ENCODE data around the gene EYA2.

Gene EYA2

DNA sequence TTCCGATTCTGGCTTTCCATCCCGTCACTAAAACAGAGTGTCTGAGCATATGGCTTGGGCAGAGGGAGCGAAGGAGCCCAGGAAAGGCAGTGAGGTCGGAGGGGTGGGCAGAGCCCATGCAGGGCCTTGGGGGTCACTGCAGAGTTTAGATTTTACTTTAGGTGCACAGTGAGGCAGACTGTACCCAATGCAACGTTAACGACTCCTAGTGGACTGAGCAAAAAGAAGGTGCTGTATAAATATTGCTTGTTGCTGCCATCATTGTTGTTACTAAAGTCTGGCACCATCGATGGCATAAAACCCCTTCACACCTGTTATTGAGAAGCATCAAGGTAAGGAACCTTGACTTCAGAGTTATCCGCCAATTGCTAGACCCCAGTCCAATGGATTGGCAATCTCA is 119.0 kb downstream of the EYA2 start:
- no peak for DNase-seq

DNA sequence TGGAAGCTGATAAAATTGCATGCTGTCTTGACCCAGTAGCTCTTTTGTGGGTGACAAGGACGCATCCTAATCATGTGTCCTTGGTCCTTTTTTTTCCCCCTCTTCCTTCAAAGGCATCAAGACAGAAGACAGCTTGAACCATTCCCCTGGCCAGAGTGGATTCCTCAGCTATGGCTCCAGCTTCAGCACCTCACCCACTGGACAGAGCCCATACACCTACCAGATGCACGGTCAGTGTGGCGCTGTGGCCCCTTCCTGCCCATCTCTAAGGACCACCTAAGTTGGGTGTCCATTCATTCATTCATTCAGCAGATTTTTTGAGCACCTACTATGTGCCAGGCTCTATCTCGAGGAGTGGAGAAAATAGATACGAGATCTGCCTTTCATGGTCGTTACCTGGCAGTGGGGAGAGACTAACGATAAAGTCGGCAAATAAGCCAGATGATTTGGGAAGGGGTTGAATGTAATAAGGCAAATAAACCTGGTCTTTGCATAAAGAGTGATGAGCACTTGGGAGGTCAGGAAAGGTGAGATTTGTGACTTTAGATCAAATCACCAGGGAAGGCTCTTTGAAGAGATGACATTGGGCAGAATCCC is 121.5 kb downstream of the EYA2 start:
- DNase-seq: no peak

DNA sequence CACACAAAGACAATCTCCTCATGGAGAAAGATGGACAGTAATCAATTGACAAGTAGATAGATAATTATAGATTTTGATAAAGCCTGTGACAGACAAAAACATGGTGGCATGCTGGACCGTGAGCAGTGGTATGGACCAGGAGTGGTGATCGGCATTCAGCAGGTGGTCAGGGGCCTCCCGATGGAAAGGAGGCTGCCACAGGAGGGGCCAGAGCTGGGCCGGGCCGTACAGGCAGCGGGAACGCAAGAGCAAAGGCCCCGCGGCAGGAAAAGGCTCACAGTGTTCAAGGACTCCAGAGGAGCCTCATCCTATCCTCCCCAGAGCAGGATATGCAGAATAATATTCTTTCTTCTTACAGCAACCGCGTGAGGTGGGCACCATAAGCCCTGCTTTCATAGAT is 123.7 kb downstream of the EYA2 start:
- no peak for DNase-seq

DNA sequence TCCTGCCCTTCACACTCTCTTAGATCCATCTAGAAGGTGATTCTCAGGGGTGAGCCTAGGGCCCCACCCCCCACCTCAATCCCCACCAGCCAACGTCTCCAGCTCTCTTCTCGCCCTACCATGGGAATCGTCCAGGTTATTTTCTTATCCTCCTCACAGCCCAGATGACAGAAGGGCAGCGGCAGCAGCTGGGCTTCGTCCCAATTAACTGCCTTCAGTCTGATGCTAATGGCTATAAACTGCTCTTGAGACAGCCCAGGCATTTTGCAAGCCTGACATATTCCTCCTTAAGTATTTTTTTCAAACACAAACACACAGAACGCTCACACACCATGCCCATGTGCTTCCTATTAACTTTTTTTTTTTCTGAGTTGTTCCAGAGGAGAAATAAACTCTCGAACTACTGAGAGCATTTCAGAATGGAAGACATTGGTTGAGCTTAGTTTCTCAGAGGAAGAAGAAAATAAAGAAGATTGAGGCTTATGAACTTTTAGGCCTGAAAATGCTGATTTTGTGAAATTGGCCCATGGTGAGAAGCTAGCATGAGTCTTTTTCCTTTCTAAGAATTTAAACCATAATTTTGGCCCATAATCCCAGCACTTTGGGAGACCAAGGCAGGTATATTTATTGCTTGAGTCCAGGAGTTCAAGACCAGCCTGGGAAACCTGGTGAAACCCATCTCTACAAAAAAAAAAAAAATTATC is 124.6 kb downstream of the EYA2 start:
- DNase-seq: no peak

DNA sequence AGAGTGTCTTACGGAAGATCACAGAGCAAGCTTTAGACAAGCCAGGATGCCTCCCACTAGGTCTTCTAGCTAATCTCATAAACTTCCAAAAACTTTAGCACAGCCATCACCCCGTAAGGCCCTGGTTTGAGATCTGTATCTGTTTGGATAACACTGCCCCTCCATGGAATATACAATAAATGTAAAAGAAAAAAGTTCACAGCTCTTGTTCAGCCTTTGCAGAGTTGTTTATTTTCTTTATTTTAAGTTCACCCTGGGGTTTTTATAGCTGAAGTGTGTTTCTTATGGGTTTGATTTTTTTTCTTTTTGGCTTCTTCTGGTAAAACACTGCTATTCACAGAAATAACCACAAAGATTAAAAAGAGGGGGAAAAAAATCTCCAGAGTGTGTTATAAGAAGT is 125.6 kb downstream of the EYA2 start:
- DNase-seq: no peak

DNA sequence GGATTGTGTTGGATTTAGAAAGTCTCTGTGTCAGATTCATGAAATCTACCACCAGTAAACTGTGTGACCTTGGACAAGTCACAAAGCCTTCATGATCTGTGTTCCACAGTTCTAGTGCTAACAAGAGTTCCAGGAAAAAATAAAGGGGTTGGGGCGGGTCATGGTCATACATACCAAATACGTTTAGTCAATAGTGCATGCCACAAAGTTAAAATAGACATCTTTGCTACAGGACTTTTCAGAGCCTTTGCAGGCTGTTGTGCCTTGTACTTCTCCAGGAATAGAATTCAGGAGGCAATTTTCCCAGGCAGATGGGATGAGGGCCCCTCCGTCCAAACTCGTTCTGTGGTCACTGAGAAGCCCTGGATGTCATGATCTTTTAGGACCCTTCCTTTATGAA is 127.2 kb downstream of the EYA2 start:
- DNase-seq: no peak

DNA sequence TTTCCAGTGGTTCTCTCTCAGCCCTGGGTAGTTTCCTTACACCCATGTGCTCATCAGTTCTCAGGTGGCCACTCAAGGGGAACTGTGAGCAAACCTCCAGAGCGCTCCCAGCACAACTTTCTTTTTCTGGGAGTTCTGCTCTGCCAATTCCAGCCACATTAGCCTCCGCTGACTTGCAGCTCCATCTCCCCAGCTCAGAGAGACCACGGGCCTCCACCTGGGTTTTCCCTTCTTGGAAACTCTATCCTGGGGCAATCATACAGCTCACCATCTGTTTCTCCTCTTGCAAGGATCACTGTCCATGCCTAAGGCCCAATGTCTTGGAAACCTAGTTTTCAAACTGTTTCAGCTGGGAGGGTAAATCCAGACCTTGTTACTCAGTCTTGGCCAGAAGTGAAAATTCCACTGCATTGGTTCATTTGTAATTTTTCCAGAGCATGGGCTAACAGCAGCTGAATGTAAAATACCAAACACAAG is 129.9 kb downstream of the EYA2 start:
- no peak for DNase-seq

DNA sequence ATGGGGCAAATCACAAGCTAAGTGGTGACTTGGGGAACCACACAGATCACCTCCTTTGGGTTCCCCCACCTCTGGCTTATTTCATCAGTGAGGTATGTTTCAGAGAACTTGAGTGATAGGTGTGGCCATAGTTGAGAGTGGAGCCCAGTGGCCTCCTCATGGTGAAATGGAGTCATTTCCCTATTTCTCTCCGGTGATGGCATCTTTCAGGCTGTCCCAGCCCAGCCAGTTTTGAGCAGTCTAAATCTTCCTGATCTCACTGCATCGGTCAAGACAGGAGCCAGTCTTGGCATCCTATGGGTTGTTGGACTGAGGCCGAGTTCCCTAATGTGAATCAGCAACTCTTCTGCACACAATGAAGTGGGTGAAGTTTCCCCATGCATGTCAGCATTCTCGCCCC is 132.4 kb downstream of the EYA2 start:
- no peak for DNase-seq

DNA sequence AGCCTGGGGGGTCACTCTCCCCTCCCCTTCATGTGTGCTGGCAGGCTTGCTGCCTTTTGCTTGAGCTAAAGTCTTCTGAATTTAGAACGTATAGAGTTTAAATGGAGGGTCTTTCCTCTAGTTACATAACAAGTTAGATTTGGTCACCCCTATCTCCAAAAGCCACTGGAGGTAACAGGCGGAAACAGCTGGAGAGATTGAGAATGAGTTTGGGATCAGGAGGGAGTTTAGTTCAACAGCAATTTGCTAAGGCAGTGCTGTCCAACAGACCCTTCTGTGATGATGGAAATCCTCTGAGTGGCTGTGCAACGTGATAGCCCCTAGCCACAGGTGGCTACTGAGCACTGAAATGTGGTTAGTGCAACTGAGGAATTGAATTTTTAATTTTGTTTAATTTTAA is 132.8 kb downstream of the EYA2 start:
- DNase-seq: no peak

DNA sequence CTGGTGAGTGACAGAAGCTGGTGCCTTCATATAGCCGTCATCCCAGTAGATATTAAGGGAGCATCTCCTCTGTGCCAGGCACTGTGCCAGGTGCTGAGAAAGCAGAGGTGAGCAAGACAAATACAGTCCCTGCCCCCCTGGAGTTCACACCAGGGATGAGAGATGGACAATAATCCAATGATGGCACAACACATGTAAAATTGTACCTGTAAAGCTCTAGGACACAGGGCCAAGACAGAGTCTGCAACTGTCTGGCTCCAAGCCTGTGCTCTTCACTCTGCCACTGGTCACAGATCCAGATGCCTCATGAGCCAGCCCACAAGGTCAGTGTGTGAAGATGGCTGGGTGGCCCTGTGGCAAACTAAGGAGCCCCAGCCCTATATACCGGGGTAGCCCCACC is 133.8 kb downstream of the EYA2 start:
- no peak for DNase-seq

DNA sequence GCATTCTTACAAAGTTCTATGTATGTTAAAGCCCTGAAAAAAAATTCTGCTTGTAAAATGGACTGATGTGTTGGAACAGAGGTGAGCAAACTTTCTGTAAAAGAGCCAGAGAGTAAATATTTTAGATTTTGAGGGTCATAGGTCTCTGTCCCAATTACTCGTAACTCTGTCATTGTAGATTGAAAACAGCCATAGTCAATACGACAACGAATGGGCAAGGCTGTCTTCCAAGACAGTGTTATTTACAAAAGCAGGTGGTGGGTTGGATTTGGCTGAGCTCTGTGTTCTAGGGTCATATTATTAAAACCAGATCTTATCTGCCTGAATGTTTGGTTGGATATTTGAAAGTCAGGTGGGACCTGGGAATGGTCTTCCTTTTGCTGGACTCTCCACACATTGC is 135.2 kb downstream of the EYA2 start:
- no peak for DNase-seq

DNA sequence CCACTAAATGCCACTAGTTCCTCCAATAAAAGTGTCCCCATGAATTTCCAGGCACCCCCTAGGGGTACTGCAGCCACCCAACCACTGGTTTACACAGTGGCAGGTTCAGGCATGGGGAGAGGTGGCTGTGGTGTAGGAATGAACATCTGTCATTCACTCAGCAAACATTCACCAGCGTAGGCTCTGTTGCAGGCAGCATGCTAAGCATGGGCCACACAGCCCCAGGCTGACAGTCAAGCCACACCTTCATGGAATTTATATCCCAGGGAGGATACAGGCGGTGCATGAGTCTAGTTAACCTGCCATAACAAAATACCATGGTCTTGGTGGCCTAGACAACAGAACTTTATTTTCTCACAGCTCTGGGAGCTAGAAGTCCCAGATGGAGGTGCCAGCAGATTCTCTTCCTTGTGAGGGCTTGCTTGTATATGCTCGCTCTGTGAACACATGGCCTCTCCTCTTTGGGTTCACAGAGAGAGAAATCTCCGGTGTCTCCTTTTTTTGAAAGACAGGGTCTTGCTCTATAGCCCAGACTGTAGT is 135.7 kb downstream of the EYA2 start:
- DNase-seq: no peak

DNA sequence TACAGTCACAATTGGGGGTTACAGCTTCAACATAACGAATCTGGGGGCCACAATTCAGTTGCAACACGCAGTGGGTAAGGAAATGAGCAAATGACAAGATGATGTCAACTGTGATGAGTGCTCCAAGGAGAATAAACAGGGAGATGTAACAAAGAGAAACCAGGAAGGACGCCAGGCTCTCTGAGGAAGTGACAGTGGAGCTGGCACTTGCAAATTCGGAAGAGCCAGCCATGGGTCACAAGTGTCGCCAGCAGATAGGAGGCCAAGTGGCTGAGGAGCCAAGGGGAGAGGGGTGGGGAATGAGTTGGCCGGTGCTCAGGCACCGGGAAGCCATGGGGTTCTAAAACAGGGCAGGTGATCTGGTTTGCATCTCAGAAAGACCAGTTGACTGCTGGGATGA is 136.4 kb downstream of the EYA2 start:
- DNase-seq: no peak

DNA sequence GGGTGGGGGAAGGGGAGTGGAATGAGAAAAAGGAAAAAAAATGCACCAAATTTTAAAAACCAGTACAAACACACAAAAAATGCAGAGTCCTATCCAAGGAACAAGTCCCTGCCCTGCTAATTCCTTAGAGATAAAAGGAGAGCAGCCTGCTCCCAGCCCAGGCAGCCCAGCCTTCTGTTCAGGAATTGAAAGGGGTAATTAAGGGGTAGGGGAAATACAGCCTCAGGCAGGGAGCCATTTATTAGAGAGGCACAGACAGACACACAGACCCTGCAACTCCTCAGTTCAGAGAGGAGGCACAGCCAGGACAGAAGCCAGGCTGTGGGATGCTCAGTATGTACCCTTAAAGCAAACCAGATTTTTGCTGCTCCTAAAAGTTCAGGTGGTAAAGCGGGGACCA is 137.2 kb downstream of the EYA2 start:
- no peak for DNase-seq

DNA sequence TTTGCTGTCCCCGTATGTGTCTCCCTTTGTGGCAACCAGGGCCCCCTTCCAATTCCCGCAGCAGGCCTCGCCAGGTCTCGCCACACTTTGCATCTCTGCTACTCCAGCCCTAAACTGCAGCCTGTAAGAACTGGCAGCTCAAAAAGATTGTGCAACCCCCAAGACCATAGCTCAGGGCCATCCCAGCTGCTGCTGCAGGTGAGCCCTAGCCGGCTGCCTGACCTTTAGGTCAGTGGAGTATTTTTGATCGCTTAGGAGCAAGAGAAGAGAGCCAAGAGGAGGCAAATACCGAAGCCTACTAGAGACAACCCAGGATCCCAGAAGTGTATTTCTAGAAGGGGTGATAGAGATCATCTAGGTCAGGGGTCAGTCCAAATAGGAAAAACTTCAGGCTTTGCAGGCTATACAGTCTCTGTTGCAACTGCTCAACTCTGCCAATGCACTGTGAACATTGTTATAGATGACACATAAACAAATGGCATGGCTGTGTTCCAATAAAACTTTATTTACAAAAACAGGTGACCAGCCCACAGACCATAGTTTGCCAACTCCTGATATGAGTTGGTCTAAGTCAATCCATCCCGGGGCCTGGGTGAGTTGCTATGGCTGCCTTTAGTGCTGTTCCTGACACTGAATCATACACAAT is 138.4 kb downstream of the EYA2 start:
- DNase-seq: no peak

DNA sequence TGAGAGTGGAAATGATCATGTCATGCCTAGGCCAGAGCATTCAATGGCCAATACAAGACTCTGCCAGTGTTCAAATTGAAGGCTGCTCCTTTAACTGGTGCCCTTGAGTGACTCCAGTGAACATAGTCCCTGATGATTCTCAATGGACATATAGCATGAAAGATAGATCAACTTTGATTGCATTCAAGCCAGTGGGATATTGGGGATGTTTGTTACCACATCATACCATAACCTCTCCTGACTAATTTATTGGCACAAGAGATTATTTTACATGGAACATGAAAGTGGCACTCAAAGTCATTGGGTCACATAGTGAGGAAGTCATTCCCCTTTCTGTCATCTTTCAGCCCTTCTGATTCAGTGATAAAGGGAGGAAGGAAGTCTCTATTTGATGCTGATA is 139.0 kb downstream of the EYA2 start:
- no peak for DNase-seq

DNA sequence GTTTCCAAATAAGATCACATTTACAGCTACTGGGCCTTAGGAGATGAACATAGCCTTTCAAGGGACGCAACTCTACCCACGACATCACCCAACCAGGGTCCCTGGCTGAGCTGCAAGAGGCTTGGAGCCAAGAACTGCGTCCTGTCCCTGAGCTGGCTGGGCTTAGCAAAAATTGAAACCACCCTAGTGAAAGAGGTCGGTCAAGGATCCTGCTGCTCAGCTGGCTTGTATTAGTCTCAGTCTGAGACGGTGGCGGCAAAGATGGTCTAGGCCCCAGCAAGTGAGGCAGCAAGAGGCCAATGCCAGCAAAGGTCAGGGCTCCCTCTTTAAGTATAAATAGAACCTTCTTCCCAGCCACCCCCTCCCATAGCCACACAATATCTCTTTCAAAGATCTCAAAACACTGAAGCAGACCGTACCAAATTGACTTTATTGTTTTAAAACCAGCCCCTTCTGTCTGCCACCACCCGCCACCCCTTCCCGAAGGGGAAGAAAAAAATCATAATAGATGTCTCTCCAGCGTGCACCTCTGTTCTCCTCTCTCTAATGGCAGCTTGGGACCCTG is 140.5 kb downstream of the EYA2 start:
- DNase-seq: no peak

DNA sequence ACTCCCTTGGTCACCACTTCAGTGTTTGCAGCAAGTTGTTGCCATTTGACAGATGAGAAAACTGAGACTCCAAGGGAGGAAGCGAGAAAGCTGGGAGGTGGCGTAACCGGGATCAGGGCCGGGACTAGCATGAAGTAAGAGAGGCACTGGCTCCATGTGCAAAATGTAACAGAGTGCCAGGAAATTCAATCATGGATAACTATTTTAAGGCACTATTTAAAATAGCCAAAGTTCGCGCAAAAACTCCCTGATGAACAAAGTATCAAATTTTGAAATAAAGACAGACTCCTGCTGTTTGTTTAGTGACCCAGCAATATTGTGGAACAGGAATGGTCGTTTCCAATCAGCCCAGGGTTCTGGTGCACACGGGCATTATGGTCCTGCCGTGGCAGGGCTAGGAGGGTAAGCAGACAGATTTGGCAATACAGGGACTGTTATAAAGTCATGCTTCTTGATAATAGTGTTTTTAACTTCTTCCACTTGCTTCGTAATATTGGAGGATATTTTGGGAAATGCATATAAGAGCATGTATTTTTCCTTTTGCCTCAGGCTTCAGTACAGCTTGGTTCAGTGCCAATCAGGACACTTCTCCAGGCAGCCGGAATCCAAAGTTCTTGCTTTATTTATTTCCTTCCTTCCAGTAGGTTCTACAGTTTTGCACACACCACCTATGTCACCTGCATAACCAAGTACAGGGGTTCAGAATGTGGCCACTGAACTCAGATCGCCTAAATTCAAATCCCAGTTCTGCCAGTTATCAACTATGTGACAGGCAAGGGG is 141.6 kb downstream of the EYA2 start:
- DNase-seq: no peak

DNA sequence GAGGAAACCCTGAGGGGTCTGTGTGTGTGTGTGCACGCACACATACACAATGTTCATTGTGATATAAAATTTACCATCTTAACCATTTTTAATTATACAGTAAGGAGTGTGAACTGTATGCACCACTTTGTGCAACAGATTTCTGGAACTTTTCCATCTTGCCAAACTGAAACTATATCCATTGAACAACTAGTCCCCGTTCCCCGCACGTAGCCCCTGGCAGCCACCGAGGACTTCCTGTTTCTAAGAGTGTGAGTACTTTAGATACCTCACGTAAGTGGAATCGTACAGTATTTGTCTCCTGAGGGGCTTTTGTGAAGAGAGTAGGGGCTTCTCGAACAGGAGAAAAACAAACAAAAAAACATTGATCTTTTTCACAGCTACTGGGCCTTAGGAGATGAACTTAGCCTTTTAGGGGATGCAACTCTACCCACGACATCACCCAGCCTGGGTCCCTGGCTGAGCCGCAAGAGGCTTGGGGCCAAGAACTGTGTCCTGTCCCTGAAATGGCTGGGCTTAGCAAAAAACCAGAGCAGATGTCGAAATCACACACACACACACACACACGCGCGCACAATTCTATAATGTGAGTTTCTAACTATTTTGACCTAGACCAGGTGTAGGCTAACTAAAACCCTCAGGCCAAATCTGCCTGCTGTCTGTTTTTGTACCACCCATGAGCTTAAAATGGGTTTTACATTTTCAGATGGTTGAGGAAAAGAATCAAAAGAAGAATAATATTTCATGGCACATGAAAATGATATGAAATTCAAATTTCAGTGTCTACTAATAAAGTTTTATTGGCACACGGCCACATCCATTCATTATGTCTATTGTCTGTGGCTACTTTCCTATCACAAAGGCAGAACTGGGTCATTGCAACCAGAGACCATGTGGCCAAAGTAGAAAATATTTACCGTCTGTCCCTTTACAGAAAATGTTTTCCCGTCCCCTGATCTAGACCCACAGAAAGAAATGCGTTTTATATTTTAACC is 144.2 kb downstream of the EYA2 start:
- DNase-seq: no peak

DNA sequence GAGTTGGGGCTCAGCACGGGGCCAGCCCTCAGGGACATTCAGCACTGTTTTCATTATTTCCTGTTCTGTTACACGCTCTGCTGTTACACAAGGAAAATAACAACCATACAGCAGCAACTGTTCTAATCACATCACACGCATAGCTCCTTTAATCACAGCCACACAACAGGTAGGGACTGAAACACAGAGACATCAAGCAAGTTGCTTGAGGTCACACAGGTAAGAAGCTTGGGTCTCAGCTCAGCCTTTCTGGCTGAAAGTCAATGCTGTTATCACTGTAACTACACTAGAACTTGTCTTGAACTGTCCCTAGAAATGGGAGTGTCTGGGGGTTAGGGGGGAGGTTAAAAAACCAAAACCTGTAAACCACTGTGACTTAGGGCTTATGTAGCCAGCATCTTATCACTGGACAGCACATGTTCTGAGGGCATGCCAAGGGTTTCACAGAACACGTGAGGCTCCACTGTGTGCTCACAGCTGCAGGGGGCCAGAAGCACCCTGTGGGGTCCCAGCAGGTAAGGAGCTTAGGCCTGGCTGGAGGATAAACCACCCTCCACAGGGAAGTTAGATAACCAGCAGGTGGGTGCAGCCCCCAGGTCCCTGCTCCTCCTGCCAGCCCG is 146.0 kb downstream of the EYA2 start:
- DNase-seq: no peak

DNA sequence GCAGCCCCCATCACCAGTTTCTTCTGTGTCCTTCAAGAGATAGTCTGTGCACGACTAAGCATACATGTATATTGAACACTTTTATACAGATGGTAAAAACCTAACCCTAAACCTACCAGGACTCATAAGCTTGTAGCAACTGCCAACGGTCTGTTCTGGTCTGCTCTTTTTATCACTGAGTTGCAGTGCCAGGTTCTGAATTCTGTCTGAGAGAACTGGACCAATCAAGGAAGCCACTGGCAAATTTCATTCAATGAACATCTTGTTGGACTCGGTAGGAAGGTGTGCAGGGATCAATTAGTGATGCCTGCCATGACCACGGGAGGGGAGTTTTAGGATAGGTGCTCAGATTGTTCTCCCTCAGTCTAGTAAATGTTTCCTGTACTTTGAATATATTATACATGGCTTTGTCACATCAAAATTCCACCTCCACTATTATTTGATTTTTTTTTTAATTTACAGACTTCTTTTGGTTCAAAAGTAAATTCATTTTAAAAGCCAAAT is 146.8 kb downstream of the EYA2 start:
- no peak for DNase-seq

All from activated CD4-positive, CD25-positive, alpha-beta regulatory T cell treated with anti-CD3 and anti-CD28 coated beads, Interleukin-2, amount 50 U/mL, for 72 hours (primary cell).